Left lobe of liver (tissue), 2 donors: ENCODE data around the gene MTX2. TPM values are rescaled to one million over a fixed set of nuclear protein-coding genes. Genes with fewer than 3 reads are reported as not detected.
A peak's percentile ranks its signal among the peaks of the same experiment; 100 is the strongest.
"Not testable (repeated sequence)": the region's sequence is repeated elsewhere in the genome, so short reads cannot be mapped to it uniquely, and the experiment has no call there.

Experiments
- ATAC-seq: fragments of 200-7000 bp; cut with Tn5 transposase; one replicate; pipeline ENCODE4 v1.9.1; 2020; ENCODE audit warnings: mild to moderate bottlenecking, moderate library complexity
- DNase-seq: peaks from one replicate; pipeline ENCODE4 v3.0.0-alpha.2; 2020; ENCODE audit warnings: low spot score
- total RNA-seq: library from RNA; stranded (reverse); gene quantifications from one replicate; pipeline ENCODE4 v1.2.1, GENCODE V29; 2021
- donor health status: DM: no; HTN: no; CAD: no; lungs with moderate emphysema.
- donor health status: DM: no; HTN: yes; CAD: no.

The MTX2 gene
- total RNA-seq, 1 donor from 2014 or later, result 7.6 TPM

DNA sequence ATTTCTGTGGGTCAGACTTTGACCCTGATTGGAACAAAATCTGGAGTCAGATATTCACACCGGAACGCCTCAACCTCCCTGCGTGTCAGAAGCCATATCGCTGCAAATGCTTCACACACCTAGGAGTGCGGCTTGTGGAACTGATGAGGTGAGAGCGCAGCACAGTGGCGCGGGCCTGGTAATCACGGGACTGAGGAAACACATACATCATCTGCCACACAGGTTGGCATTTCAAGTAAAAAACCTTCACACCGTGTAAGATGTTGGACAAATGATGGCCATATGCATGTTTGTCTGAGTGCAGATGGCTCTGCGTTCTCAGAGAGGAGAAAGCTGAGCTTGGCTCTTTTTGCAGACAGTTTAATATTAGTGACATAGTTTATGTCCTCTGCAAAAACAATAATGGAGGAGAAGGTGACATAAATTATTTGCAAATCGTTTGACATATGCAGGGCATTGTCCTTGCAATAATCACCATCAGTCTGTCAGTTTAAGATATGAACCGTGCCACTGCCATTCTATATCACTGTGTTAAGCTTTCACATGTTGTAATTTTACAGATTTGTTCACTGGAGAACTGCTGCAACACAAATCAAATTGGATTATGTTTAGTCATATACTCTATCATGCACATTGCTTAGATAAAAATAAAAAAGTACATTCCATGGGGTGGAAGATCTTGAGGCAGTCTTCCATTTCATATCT is 101.4 kb downstream of the MTX2 start:
- DNase-seq, result no peak
- ATAC-seq, result no peak

DNA sequence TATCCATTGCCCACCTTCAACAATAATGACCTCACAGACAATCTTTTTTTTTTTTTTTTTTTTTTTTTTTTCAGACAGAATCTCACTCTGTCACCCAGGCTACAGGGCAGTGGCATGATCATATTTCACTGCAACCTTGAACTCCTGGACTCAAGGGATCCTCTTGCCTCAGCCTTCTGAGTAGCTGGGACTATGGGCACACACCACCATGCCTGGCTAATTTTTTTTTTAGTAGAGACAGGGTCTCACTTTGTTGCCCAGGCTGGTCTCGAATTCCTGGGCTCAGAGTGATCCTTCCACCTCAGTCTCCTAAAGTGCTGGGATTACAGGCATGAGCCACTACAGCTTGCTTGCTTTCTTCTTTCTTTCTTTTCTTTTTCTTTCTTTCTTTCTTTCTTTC is 103.9 kb downstream of the MTX2 start:
- DNase-seq, ATAC-seq: not testable (repeated sequence)

DNA sequence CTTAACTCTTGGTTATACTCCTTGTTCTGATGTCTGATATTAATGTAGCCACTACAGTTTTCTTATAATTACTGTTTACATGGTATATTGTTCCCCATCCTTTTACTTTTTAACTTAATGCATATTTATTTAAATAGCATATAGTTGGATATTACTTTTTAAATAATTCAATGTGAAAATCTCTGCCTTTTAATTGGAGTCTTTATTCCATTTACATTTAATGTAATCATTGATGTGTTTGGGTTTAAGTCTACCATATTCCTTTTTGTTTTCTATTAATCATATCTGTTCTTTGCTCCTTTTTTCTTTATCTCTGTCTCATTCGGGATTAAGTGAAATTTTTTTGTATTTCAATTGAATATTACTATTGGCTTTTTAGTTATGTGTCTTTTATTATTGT is 109.1 kb downstream of the MTX2 start:
- DNase-seq (no peak), ATAC-seq (no peak)

DNA sequence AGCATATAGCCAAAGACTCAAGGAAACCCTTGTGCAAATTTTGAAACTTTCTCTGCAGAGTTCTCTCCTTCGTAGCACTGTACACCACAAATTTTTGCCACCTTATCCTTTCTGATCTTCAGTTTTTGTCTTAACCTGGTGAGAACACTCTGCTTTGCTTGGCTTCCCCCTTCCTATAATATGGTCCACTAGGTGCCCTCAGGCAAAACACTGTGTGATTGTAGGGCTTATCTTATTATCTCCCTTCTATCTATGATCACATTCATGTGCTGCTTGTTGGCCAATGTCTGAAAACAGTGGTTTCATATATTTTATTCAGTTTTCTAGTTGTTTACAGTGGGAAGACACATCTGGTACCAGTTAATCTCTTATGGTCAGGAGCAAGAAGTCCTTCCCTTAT is 111.1 kb downstream of the MTX2 start:
- no peak for ATAC-seq

DNA sequence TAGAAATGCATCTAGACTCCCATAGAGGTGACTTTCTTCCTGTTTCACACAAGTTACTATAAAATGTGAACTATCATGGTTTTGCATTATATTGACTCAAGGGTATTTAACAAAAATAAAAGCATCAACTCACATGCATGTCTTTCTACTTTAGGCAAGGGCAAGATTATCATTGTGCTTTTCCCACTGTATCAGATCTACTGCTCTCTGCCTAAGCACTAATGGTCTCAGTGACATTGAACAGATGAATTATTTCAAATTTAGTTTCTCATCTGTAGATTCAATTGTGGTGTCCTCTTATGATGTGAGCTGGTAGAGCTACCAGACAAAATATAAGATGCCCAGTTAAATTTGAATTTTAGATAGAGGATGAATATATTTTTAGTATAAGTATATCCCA is 113.9 kb downstream of the MTX2 start:
- ATAC-seq (no peak), DNase-seq (no peak)

More for the DNA sequence above, 111.1 kb downstream of the MTX2 start:
- DNase-seq, result no peak

DNA sequence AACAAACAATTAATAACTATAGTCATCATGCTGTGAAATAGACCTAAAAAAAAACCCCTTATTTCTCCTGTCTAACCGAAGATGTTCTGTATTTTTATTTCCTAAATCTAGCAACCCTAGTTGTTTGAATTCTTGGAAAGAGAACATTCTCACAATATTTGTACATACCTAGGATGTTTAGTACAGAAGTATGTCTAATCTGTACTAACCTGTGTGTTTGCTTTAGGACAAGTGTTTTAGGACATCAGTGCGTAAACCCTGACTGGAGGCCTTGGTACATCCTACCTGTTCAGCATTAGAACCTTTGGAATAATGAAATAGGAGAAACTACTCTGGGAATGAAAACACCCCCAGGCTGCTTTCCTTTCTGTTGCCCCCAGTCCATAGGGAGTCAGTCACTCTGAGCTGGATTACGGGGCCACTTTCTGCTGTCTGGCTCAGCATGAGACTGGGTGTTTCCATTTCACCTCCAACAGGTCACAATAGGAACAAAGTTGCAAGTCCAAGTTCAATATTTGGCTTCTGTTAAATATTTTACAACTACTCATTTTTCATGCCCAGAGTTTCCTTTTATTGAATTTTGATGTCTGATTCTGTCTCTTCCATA is 114.7 kb downstream of the MTX2 start:
- peak; percentile 92 for ATAC-seq
- peak; percentile 61 for DNase-seq

DNA sequence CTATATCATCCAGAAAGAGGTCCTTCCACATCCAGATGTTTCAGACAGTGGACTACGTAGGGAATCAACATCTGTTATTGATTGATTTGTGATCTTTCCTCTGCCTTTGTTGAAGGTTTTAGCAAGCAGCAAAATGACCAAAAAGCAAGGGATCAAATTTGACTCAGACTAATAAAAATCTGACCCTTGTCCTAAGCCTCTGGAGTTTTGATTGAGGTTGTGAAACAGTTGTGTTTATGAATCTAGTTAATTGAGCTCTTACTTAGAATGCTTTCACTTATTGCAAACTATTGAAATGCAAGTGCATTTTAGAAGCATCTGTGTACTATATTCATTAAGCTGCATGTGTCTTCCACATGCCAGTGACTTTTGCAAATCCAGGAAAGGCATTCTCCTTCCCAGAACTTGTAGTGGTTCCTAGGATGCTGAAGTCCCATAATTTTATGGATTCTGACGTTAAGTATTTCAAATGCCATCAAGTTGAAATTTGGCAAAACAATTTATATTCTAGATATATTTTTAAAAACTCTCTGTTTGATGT is 116.0 kb downstream of the MTX2 start:
- peak; percentile 31 for ATAC-seq
- no peak for DNase-seq

DNA sequence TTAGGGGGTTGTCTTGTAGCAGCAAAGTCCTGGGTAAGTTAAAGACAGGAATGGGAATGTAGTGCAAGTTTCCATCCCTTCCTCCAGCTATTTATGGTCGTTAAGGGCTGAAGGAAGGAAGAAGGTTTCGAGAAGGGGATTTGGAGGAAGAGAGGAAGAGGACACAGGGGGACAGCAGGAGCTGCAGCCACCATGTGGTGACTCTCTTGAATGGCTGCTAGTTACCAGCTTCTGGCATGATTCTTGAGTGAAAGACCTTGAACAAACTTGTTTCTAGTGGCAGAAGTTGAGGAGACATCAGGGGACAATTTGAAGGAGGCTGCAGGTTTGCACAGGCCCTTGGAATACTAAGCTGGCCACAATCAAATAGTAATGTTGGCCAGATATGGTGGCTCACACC is 116.6 kb downstream of the MTX2 start:
- ATAC-seq, result no peak

More for the DNA sequence above, 116.6 kb downstream of the MTX2 start:
- no peak for DNase-seq

Other genes with a start within 250 kb of the MTX2 start
- gene EVX2, start 185.5 kb upstream of the MTX2 start, total RNA-seq, result not detected
- gene HOXD13, start 176.7 kb upstream of the MTX2 start, total RNA-seq, result not detected
- not detected for gene HOXD12, start 169.6 kb upstream of the MTX2 start, total RNA-seq
- not detected for gene HOXD11, start 162.2 kb upstream of the MTX2 start, total RNA-seq
- gene HOXD10, start 152.7 kb upstream of the MTX2 start, total RNA-seq, result not detected
- not detected for gene HOXD9, start 146.7 kb upstream of the MTX2 start, total RNA-seq
- gene HOXD8, start 139.7 kb upstream of the MTX2 start, total RNA-seq, result not detected
- not detected for gene HOXD4, start 117.9 kb upstream of the MTX2 start, total RNA-seq
- gene HOXD3, start 112.1 kb upstream of the MTX2 start, total RNA-seq, result not detected
- not detected for gene HOXD1, start 80.8 kb upstream of the MTX2 start, total RNA-seq